Cardiac muscle cell (in vitro differentiated cells and primary cell): ENCODE results near the gene ATXN1. TPM values are rescaled to one million over a fixed set of nuclear protein-coding genes. Genes with fewer than 3 reads are reported as not detected.

Source experiments
- DNase-seq, 2 donors: peaks; one replicate each; pipeline versions ENCODE4 v3.0.0 to v3.0.0-alpha.2; 2010 to 2017; ENCODE audit warnings: low read depth in 1 of 2, low spot score in 1 of 2
- H3K27ac ChIP-seq: fragments of 200-600 bp; sonication (generic); 2 replicates; pipeline ENCODE4 v1.5.1; 2016
- H3K27me3 ChIP-seq: fragments of 200-600 bp; sonication (generic); 2 replicates; pipeline ENCODE4 v1.6.0; 2016; ENCODE audit warnings: control low read depth
- H3K36me3 ChIP-seq: fragments of 200-600 bp; sonication (generic); 2 replicates; pipeline ENCODE4 v1.5.1; 2016; ENCODE audit warnings: control low read depth
- H3K4me1 ChIP-seq: fragments of 200-600 bp; sonication (generic); 2 replicates; pipeline ENCODE4 v1.8.1; 2017; ENCODE audit warnings: low read depth, mild to moderate bottlenecking, mixed run types
- H3K4me3 ChIP-seq: fragments of 200-600 bp; sonication (generic); 2 replicates; pipeline ENCODE4 v1.5.1; 2016; ENCODE audit warnings: mild to moderate bottlenecking
- H3K9me3 ChIP-seq: fragments of 200-600 bp; sonication (generic); 2 replicates; pipeline ENCODE4 v1.5.1; 2017; ENCODE audit warnings: low read depth, mild to moderate bottlenecking, control low read depth
- CTCF ChIP-seq: IDR thresholded peaks from 2 replicates; pipeline ENCODE4 v1.5.1; 2012; ENCODE audit warnings: low read depth, mild to moderate bottlenecking, low read length
- polyA plus RNA-seq: library from polyadenylated mRNA; unstranded; fragments of >200 nt; fragmentation: Nextera tagmentation; extraction: Ambion mirVana; gene quantifications from 2 replicates; pipeline ENCODE4 v1.2.1, GENCODE V29; 2016
- total RNA-seq: library from RNA; depleted of rRNA; stranded (reverse); fragments of >200 nt; gene quantifications from 2 replicates; pipeline ENCODE4 v1.2.3, GENCODE V29; 2016

ATXN1 gene
- total and polyA plus RNA-seq, 2 experiments from 2014 or later, result 15.1 to 37.4 TPM

- no peaks in the 10 kb centered on the region for H3K27me3 ChIP-seq
- H3K27ac ChIP-seq, result no peak overlapping the region
- no peaks in the 10 kb centered on the region for H3K4me1 ChIP-seq
- H3K9me3 ChIP-seq, result no peaks in the 10 kb centered on the region
- no peak overlapping the region for H3K4me3 ChIP-seq
- no peak for DNase-seq
- no peak for TF ChIP-seq CTCF
- no peaks in the 10 kb centered on the region for H3K36me3 ChIP-seq
Measured at GRCh38 chr6:16623731-16624130, 137.5 kb downstream of the ATXN1 start.

GRCh38 chr6:16623029-16623653, 138.1 kb downstream of the ATXN1 start:
- no peak overlapping the region for H3K27ac ChIP-seq
- no peak for TF ChIP-seq CTCF
- no peaks in the 10 kb centered on the region for H3K9me3 ChIP-seq
- no peak overlapping the region for H3K4me3 ChIP-seq
- H3K27me3 ChIP-seq, result no peaks in the 10 kb centered on the region
- H3K36me3 ChIP-seq, result no peaks in the 10 kb centered on the region
- no peaks in the 10 kb centered on the region for H3K4me1 ChIP-seq
- DNase-seq, result peak in 1 of 2 donors; percentile 16

- no peak overlapping the region for H3K27ac ChIP-seq
- H3K4me3 ChIP-seq, result no peak overlapping the region
- DNase-seq, result no peak
- H3K36me3 ChIP-seq, result no peaks in the 10 kb centered on the region
- H3K4me1 ChIP-seq, result no peaks in the 10 kb centered on the region
- H3K27me3 ChIP-seq, result no peaks in the 10 kb centered on the region
- H3K9me3 ChIP-seq, result no peaks in the 10 kb centered on the region
- TF ChIP-seq CTCF, result no peak
Measured at GRCh38 chr6:16622193-16622592, 139.1 kb downstream of the ATXN1 start.

- Histone ChIP-seq H3K9me3 (no peaks in the 10 kb centered on the region), H3K4me1 (no peaks in the 10 kb centered on the region), H3K27ac (no peak overlapping the region), H3K4me3 (no peak overlapping the region), H3K27me3 (no peaks in the 10 kb centered on the region), H3K36me3 (no peaks in the 10 kb centered on the region)
- TF ChIP-seq CTCF, result no peak
- DNase-seq, result no peak
Measured at GRCh38 chr6:16621002-16621401, 140.3 kb downstream of the ATXN1 start.

GRCh38 chr6:16619777-16620176, 141.5 kb downstream of the ATXN1 start:
- H3K4me1 ChIP-seq, result no peaks in the 10 kb centered on the region
- H3K4me3 ChIP-seq, result no peak overlapping the region
- no peaks in the 10 kb centered on the region for H3K9me3 ChIP-seq
- no peak for TF ChIP-seq CTCF
- H3K27ac ChIP-seq, result no peak overlapping the region
- no peaks in the 10 kb centered on the region for H3K27me3 ChIP-seq
- no peaks in the 10 kb centered on the region for H3K36me3 ChIP-seq
- DNase-seq, result no peak
